Measurements from ENCODE around the gene CPNE6. TPM values are rescaled to one million over a fixed set of nuclear protein-coding genes. Genes with fewer than 3 reads are reported as not detected.

CPNE6 gene
- total RNA-seq, 1 experiment from 2014 or later, result not detected

- no peaks in the 10 kb centered on the region for H3K9me3 ChIP-seq (ENCODE audit: low read depth, low read length, poor library complexity, severe bottlenecking)
- H3K4me1 ChIP-seq (ENCODE audit: insufficient read depth, low read length, poor library complexity, severe bottlenecking), result peaks cover 14% of the 10 kb centered on the region
- no peak for DNase-seq (ENCODE audit: low spot score)
- intact Hi-C loops (cut with micrococcal nuclease; ENCODE audit: unreplicated experiment), result no loop called here
- CTCF ChIA-PET, result no interaction called here
- no TSS peak for BruUV-seq (replicated peaks)
- H3K36me3 ChIP-seq (ENCODE audit: insufficient read depth, low read length, poor library complexity, severe bottlenecking), result peaks cover 32% of the 10 kb centered on the region
- TF ChIP-seq CTCF (conservative IDR thresholded peaks at IDR 0.05; ENCODE audit: low read depth, low read length) (no peak), EZH2 (IDR thresholded peaks at IDR 0.05; ENCODE audit: borderline replicate concordance, low read depth, low read length, poor library complexity, severe bottlenecking) (no peak)
- H3K27me3 ChIP-seq (replicated peaks; ENCODE audit: insufficient read depth, low read depth, low read length, poor library complexity), result no peaks in the 10 kb centered on the region
- no peak overlapping the region for H3K27ac ChIP-seq (ENCODE audit: low read depth, low read length, poor library complexity, severe bottlenecking)
- POLR2A ChIA-PET (ENCODE audit: low non-redundant PET), result no interaction called here
- H3K4me3 ChIP-seq (ENCODE audit: low read depth, low read length, poor library complexity, severe bottlenecking), result no peak overlapping the region
These were observed 45.8 kb downstream of the CPNE6 start for GRCh38 chr14:24117179-24117578.

GRCh38 chr14:24119691-24120090, 48.3 kb downstream of the CPNE6 start:
- H3K4me3 ChIP-seq (ENCODE audit: low read depth, low read length, poor library complexity, severe bottlenecking), result no peak overlapping the region
- no peak overlapping the region for H3K27ac ChIP-seq (ENCODE audit: low read depth, low read length, poor library complexity, severe bottlenecking)
- peaks cover 8% of the 10 kb centered on the region for H3K4me1 ChIP-seq (ENCODE audit: insufficient read depth, low read length, poor library complexity, severe bottlenecking)
- no peak for DNase-seq (ENCODE audit: low spot score)
- H3K9me3 ChIP-seq (ENCODE audit: low read depth, low read length, poor library complexity, severe bottlenecking), result no peaks in the 10 kb centered on the region
- ChIA-PET CTCF (no interaction called here), POLR2A (ENCODE audit: low non-redundant PET) (no interaction called here)
- BruUV-seq (replicated peaks), result no TSS peak
- no peak for TF ChIP-seq CTCF (conservative IDR thresholded peaks at IDR 0.05; ENCODE audit: low read depth, low read length)
- TF ChIP-seq EZH2 (IDR thresholded peaks at IDR 0.05; ENCODE audit: borderline replicate concordance, low read depth, low read length, poor library complexity, severe bottlenecking), result no peak
- peaks cover 32% of the 10 kb centered on the region for H3K36me3 ChIP-seq (ENCODE audit: insufficient read depth, low read length, poor library complexity, severe bottlenecking)
- intact Hi-C loops (cut with micrococcal nuclease; ENCODE audit: unreplicated experiment), result no loop called here
- no peaks in the 10 kb centered on the region for H3K27me3 ChIP-seq (replicated peaks; ENCODE audit: insufficient read depth, low read depth, low read length, poor library complexity)

- DNase-seq (ENCODE audit: low spot score), result no peak
- Histone ChIP-seq H3K4me1 (ENCODE audit: insufficient read depth, low read length, poor library complexity, severe bottlenecking) (peaks cover under 1% of the 10 kb centered on the region), H3K27me3 (replicated peaks; ENCODE audit: insufficient read depth, low read depth, low read length, poor library complexity) (no peaks in the 10 kb centered on the region), H3K36me3 (ENCODE audit: insufficient read depth, low read length, poor library complexity, severe bottlenecking) (peaks cover 32% of the 10 kb centered on the region), H3K9me3 (ENCODE audit: low read depth, low read length, poor library complexity, severe bottlenecking) (no peaks in the 10 kb centered on the region), H3K4me3 (ENCODE audit: low read depth, low read length, poor library complexity, severe bottlenecking) (no peak overlapping the region), H3K27ac (ENCODE audit: low read depth, low read length, poor library complexity, severe bottlenecking) (no peak overlapping the region)
- intact Hi-C loops (cut with micrococcal nuclease; ENCODE audit: unreplicated experiment), result no loop called here
- no TSS peak for BruUV-seq (replicated peaks)
- TF ChIP-seq EZH2 (IDR thresholded peaks at IDR 0.05; ENCODE audit: borderline replicate concordance, low read depth, low read length, poor library complexity, severe bottlenecking) (no peak), CTCF (conservative IDR thresholded peaks at IDR 0.05; ENCODE audit: low read depth, low read length) (no peak)
- ChIA-PET CTCF (no interaction called here), POLR2A (ENCODE audit: low non-redundant PET) (no interaction called here)
These were observed 49.8 kb downstream of the CPNE6 start for GRCh38 chr14:24121210-24121609.

Data from A673 (cell line).